Neural cell (in vitro differentiated cells): Measurements from ENCODE around the gene ACOX3.

ENCODE experiments used
- CTCF ChIP-seq: fragments of 450-650 bp; IDR thresholded peaks from 2 replicates; pipeline ENCODE4 v1.5.1; 2014; ENCODE audit warnings: antibody characterized with exemption, mild to moderate bottlenecking, moderate library complexity; ENCODE audit not compliant: poor library complexity, severe bottlenecking
- EP300 ChIP-seq: fragments of 450-650 bp; conservative IDR thresholded peaks from 2 replicates; pipeline ENCODE4 v1.6.1; 2014; ENCODE audit warnings: antibody characterized with exemption, mild to moderate bottlenecking, moderate library complexity; ENCODE audit not compliant: poor library complexity, severe bottlenecking
- POLR2AphosphoS5 ChIP-seq: IDR thresholded peaks from 2 replicates; pipeline ENCODE4 v1.6.1; 2012
- RAD21 ChIP-seq: fragments of 450-650 bp; conservative IDR thresholded peaks from 2 replicates; pipeline ENCODE4 v1.6.1; 2014; ENCODE audit warnings: antibody characterized with exemption, mild to moderate bottlenecking, moderate library complexity
- REST ChIP-seq: IDR thresholded peaks from 2 replicates; pipeline ENCODE4 v1.6.1; 2012; ENCODE audit warnings: borderline replicate concordance

- TF ChIP-seq EP300 (no peak), CTCF (no peak), REST (no peak), POLR2AphosphoS5 (no peak), RAD21 (no peak)
These were observed 97.1 kb downstream of the ACOX3 start for GRCh38 chr4:8343262-8343966.
